GM18873 (cell line): Measurements from ENCODE around the gene CABP4.

ENCODE experiments used
- ATAC-seq: cut with Tn5 transposase; IDR thresholded peaks from one replicate; pipeline ENCODE4 v1.9.1; 2021; ENCODE audit warnings: mild to moderate bottlenecking, moderate library complexity, moderate number of reproducible peaks; ENCODE audit not compliant: unreplicated experiment, low FRiP score

Gene CABP4

DNA sequence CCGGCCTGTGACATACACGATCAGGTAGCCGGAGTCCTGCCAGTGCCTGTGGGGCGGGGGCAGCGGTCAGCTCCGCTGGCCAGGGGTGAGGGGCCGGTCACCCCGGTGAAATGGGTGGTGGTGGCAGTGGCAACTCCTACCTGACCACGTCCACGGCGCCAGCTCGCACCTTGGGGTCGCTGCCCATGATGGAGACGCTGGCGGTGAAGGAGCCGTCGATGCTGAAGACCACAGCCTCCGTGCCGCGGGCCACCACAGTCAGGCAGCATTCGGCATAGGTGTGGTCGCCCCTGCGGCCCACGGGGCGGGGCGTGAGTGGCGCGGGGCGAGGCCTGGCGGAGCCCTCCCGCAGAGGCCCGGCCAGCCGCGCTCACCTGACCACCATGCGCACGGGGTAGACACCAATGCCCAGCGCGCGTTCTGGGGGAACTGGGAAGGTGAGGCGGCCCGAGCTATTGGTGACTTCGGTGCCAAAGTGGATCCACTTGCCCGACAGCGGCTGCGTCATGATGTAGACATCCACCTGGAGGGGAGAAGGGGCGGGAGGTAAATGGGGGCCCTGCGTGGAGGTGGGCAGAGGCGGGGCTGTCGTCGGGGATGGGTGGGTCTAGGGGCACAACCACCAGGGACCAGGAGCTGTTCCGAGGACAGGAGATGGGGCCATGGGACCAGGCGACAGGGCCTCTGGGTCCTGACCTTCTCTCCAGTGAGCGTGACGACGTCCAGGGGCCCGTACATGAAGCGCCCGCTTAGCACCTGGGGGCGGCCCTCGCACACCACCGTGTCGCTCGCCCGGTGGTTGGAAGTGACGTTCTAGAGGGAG lies 38.6 kb downstream of the CABP4 start:
- no peak for ATAC-seq

DNA sequence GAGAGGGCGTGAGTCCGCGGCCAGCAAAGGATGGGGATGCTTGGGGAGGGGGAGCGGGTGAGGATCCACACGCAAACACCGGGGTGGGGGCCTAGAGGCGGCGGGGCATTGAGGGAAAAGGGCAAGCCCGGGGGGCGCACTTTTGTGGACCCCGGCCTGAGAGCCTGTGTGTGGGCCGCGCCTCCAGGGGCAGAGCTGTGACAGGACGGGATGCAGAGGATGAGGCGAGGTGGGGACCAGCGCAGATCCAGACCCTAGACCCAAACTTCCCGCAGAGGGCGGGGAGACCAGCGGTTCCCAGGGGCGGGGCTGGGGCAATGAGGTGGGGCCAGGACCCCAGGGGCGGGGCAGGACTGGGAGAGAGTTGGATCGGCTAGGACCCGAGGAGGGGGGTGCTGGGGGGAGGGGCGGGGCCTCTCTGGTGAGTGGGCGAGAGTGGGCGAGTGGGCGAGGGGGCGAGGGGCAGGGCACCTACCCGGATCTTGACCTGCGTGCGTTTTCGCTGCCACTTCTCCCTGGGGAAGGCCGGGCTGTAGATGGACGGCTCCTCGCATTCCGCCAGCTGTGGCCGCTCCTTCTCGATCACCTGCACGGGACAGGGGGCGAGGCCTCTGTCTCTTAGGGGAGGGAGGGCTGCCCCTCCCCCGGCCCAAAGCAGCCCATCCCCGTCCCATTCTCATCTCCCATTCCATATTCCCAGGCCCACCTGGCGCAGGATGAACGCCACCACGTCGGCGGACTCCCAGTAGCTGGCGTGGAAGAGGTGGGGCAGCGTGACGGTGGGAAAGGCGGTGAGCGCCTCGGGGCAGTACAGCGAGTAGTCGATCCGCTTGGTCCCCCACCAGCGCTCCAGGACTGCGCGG lies 39.4 kb downstream of the CABP4 start:
- ATAC-seq, result no peak

DNA sequence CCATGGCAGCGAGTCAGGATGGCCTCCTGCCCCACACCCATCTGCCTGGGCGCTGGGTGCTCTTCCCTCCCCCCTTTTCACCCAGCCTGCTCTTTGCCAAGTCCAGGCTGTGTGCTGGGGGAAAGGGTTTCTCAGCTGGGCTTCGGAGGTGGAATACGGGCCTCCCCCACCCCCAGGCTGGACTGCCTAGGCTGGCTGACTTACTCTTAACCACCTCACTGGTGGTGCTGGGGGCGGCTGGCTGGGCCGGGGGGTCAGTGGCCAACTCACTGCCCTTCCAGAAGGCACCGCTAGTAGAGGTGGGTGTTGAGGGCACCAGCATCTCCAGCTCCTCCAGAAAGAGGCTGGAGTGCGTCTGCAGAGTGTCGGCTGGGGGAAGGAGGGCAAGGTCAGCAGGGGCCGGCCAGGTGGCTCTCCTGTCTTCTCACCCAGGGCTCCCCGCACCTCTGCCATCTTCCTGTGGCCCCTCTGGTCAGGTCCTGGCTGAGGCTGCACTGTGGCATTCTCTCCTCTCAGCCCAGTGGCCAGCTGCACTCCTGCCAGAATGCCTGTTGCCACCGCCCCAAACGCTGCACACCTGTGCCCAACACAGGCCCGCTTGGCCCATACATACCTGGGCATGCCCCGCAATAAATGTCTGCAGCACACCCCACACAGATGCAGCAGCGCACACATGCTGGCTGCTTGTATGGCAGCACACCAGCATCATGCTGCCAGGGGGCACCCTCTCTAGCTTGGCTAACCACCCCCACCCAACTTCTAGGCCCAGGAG lies 40.3 kb downstream of the CABP4 start:
- no peak for ATAC-seq

- ATAC-seq, result no peak
Measured at GRCh38 chr11:67496113-67496512, 41.0 kb downstream of the CABP4 start.

DNA sequence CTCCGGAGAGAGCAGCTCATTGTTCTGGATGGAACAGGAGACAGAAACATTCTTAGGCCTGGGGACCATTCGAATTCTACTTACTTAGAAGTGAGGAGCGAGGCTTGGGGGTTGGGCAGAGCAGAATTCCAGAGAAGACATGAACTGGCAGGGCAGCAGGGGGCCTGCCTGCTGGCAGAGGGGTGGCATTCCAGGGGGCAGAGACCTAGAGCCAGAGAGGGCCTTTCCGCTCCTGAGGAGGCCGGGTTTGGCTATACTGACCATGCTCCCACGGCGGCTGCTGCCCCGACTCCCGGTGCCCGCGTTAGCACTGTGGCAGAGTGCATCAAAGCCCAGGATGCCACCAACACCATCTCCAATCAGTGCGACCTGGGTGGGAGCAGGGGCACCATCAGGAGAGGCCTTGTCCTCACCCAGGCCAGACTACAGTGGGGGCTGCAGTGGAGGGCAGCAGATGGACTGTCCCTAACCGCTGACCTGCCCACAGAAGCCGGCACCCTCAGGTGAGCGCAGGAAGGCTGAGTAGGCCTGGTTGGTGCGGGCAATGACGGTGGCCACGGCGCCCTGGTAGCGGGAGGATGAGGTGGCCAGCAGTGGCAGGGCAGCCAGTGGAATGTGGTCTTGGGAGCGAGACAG lies 42.6 kb downstream of the CABP4 start:
- no peak for ATAC-seq

- ATAC-seq, result no peak
Measured at GRCh38 chr11:67498544-67498972, 43.4 kb downstream of the CABP4 start.

GRCh38 chr11:67499808-67500483 lies 44.8 kb downstream of the CABP4 start:
- ATAC-seq, result no peak

DNA sequence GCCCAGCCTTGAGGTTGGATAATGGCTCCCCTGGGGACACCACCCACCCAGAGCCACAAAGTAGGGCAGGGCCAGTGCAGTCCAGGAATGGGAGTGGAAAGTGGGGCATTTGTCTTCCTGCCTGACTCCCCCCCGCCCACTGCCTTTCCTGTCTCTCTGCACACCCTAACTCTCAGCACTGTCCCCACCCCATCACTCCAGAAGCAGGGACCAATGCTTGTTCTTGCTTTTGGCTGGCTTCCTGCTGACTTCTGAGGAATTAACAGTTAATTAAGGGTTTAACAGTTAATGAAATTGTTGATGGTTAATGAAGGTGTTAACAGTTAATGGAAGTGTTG lies 45.3 kb downstream of the CABP4 start:
- ATAC-seq, result no peak

GRCh38 chr11:67500831-67501715 lies 45.9 kb downstream of the CABP4 start:
- no peak for ATAC-seq

DNA sequence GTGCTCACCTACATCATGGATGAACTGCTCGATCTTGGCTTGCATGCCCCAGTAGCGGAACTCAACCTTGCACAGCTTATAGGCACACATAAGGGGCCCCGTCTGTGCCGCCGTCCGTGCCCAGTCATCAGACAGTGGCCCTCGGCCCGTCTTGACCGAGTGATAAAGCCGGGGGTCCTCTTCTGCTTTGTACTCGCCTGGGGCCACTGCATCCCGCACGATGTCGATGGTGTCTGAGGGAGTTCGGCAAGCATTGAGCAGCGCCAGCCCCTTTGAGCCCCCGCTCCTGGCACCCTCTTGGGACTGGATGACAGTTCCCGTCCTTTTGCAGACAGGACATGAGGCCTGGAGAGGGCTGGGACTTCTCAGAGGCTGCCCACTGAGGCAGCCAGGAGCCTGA lies 46.7 kb downstream of the CABP4 start:
- no peak for ATAC-seq

GRCh38 chr11:67502328-67502979 lies 47.3 kb downstream of the CABP4 start:
- ATAC-seq, result no peak

GRCh38 chr11:67503119-67504004 lies 48.2 kb downstream of the CABP4 start:
- no peak for ATAC-seq

DNA sequence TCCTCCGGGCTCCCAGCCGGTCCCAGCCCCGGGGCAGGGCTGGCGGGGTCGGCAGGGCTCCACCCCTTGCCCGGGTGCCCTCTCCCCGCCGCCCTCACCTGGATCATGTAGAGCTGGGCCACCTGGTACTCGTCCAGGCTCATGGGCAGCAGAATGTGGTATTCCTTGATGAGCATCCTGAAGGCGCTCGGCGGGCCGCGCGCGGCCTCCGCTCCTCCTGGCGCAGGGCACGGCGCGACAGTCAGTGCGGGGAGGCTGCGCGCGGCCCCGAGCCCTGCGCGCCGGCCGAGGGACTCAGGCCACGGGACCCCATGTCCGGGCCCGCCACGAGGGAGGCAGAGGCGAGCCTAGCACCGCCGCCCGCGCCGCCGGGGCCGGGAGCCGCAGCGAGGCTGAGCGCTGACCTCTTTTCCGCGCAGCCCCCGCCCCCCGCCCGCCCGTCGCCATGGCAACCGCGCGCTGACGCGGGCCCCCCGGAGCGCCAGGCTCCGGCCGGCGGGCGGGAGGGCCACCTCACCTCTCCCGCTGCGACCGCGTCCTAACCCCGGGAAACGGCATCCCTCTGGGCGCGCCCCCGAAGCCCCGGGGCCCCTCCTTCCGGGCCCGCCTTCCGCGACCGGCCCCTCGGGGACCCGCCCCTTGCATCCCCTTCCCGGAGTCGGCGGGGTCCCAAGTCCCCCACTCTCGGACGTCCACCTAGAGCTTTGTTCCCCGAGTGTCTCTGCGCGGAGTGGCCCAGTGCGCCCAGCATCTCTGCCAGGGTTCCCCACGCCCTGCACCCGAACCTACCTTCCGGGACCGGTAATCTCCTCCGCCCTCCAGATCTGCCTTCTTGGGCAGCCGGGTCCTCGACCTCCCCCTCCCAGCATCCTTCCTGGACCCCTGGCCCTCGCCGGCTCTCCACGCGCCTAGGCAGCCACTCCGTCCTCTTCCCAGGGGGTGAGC lies 49.1 kb downstream of the CABP4 start:
- no peak for ATAC-seq

DNA sequence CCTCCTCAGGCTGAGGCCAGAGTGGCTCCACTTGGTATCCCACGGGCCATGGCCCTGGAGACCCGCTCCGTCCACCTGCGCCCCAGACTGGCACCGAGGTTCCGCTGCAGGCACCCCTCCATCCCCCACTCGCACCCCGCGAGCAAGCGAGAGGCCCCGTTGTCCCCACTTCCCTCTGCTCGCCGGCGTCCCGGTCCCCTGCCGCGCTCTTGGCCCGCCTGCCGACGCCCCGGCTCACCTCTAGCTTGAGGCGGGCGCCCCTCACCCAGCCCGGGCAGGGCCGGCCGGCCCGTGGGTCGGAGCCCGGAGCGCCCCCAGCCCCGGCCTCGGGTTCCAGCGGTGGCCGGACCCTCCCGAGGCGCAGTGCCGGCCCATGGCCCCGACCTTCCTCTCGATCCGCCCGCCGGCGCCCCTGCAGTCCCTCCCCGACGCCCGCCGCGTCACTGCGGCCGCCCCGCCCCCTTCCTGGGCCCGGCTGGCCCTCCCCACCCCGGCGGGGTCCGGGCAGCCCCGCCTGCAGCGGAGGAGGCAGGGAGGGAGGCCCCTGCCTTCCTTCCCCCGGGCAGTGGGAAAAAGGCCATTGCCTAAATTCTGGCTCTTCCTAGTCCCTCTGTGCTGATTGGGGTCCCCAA lies 49.9 kb downstream of the CABP4 start, which contains the start of gene PITPNM1:
TSS of gene PITPNM1 (minus strand) at position 414 of the 632 bp plus-strand sequence. CDS start 1,183 bp downstream, outside the sequence.
- ATAC-seq, result no peak

DNA sequence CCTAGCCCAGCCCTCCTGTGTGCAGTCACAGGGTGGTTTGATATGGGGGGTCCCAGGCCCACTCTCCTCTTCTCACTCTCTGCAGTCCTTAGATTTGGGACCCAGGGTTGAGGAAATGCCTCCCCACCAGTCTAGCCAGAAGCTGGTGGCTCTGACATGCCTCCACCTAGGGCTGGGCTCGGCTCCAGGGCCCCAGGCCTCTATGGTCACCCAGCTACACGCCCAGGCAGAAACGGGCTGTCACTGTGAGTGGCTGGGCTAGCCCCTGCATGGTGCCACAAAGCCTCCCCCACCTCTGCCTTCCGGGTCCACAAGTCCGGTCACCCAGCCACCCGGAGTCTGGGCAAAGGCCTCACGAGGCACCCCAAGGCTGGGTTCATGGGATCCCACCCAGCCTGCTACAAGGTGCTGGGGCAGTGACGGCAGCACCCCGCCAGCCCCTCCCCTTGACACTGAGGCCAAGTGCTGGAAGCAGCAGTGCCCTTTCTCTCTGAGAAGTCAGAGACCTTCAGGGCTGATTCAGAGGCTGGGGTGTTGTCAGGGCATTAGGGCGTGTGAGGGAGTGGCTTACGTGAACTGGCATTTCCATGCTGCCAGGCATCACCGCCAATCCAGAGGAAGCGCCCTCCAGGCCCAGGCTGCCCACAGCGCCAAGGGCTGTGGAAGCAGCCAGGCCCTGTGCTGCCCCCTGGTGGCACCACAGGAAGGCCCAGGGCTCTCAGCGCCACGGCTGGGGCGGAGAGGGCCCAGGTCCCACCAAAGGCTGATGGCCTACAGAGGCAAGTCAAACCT lies 50.6 kb downstream of the CABP4 start:
- no peak for ATAC-seq
